CD4-positive, alpha-beta T cell (primary cell): ENCODE results near the gene FA2H. TPM values are rescaled to one million over a fixed set of nuclear protein-coding genes. Genes with fewer than 3 reads are reported as not detected.

ENCODE experiments used
- ATAC-seq: fragments of 200-7000 bp; cut with Tn5 transposase; one replicate; pipeline ENCODE4 v1.10.0; 2022; ENCODE audit warnings: mild to moderate bottlenecking; ENCODE audit not compliant: poor library complexity
- CTCF ChIA-PET: fragments of 350-600 bp; sonication (Branson Sonifier 250); formaldehyde crosslinking; loops from one replicate; lab custom pipeline; 2021; ENCODE audit warnings: antibody characterized with exemption, inconsistent platforms; lab: Charles Lee
- POLR2A ChIA-PET: fragments of 350-600 bp; sonication (Branson Sonifier 250); formaldehyde crosslinking; loops from one replicate; lab custom pipeline; 2021; ENCODE audit warnings: antibody characterized with exemption, inconsistent platforms; lab: Charles Lee
- DNase-seq, 14 experiments: peaks; one replicate each; pipeline ENCODE4 v3.0.0-alpha.2; 2013 to 2020; ENCODE audit warnings: mixed read lengths in 2 of 14
- H3K27ac ChIP-seq, 2 donors: one replicate each; pipeline versions ENCODE4 v1.5.1 to v1.7.0; 2013; ENCODE audit warnings: low read length in 2 of 2, low read depth in 1 of 2, mild to moderate bottlenecking in 1 of 2
- H3K27me3 ChIP-seq, 2 experiments: 1 replicate in 1 of 2; 2 replicates in 1 of 2; pipeline versions ENCODE4 v1.6.1 to v1.7.0; 2013; ENCODE audit warnings: low read length in 2 of 2, control low read depth in 1 of 2, mild to moderate bottlenecking in 1 of 2, moderate library complexity in 1 of 2; ENCODE audit not compliant: insufficient read depth in 2 of 2, control insufficient read depth in 1 of 2
- H3K36me3 ChIP-seq: one replicate; pipeline ENCODE4 v1.6.1; 2013; ENCODE audit warnings: low read length, control low read depth; ENCODE audit not compliant: insufficient read depth
- H3K4me1 ChIP-seq: one replicate; pipeline ENCODE4 v1.6.1; 2013; ENCODE audit warnings: low read length, control low read depth; ENCODE audit not compliant: insufficient read depth
- H3K4me3 ChIP-seq: one replicate; pipeline ENCODE4 v1.5.1; 2013; ENCODE audit warnings: mild to moderate bottlenecking, low read length, moderate library complexity
- H3K9me3 ChIP-seq, 2 experiments: 1 replicate in 1 of 2; 2 replicates in 1 of 2; pipeline versions ENCODE4 v1.6.1 to v1.7.0; 2013; ENCODE audit warnings: low read length in 2 of 2, mild to moderate bottlenecking in 2 of 2, control low read depth in 1 of 2, moderate library complexity in 1 of 2; ENCODE audit not compliant: control insufficient read depth in 1 of 2, insufficient read depth in 1 of 2
- H3K27ac Mint-ChIP-seq: one replicate; pipeline ENCODE4 v1.8.0; 2020; ENCODE audit warnings: mixed read lengths
- H3K27me3 Mint-ChIP-seq: one replicate; pipeline ENCODE4 v1.8.0; 2021; ENCODE audit warnings: mixed read lengths
- H3K36me3 Mint-ChIP-seq: one replicate; pipeline ENCODE4 v1.8.0; 2021; ENCODE audit warnings: low read depth, mixed read lengths
- H3K4me1 Mint-ChIP-seq: one replicate; pipeline ENCODE4 v1.8.0; 2021; ENCODE audit warnings: low read depth, mixed read lengths
- H3K4me3 Mint-ChIP-seq: one replicate; pipeline ENCODE4 v1.8.0; 2020; ENCODE audit warnings: mild to moderate bottlenecking, mixed read lengths
- H3K9me3 Mint-ChIP-seq: one replicate; pipeline ENCODE4 v1.8.0; 2020; ENCODE audit warnings: mixed read lengths
- intact Hi-C, 2 experiments: fragments of 100-400 bp; cut with DNase I in 1 of 2; cut with micrococcal nuclease in 1 of 2; formaldehyde crosslinking; loops; one replicate each; pipeline versions ENCODE4 v1.15.1 to v1.9.0; 2023 to 2025; cut with DNase I, micrococcal nuclease
- total RNA-seq, 174 experiments: library from RNA in 2 of 174; stranded (reverse) in 2 of 174; gene quantifications; one replicate each; pipeline ENCODE4 v1.2.3 and lab custom pipeline; 2021 to 2026
- TF ChIP-seq, protein P1 (sequence below): fragments of 200-600 bp; IDR thresholded peaks from one replicate; pipeline ENCODE4 v1.8.0; 2022; ENCODE audit warnings: antibody characterized with exemption, mild to moderate bottlenecking

The FA2H gene
- total RNA-seq, 2 experiments from 2014 or later, result not detected

DNA sequence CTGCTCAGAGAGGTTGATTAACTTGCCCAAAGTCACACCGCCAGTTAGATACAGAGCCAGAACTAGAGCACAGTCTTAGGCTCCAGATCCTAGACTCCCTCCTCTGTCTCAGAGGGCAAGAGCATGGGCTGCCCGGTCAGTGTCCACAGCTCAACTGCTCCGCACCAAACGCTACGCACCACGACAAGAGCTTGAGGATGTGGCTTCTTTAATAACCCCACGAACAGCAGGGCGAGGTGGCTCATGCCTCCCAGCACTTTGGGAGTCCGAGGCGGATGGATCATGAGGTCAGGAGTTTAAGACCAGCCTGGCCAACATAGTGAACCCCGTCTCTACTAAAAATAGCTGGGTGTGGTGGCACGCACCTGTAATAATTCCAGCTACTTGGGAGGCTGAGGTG, 21.4 kb downstream of the FA2H start:
- ATAC-seq (no peak), DNase-seq (no peak)
- no peaks in the 10 kb centered on the region for H3K36me3 ChIP-seq
- Mint-ChIP-seq H3K4me3 (no peak overlapping the region), H3K27me3 (no peaks in the 10 kb centered on the region), H3K9me3 (no peaks in the 10 kb centered on the region), H3K4me1 (no peaks in the 10 kb centered on the region), H3K27ac (no peak overlapping the region), H3K36me3 (no peaks in the 10 kb centered on the region)
- H3K4me1 ChIP-seq, result no peaks in the 10 kb centered on the region
- ChIA-PET POLR2A (no interaction called here), CTCF (no interaction called here)
- intact Hi-C loops, result no loop called here
- no peak overlapping the region for H3K4me3 ChIP-seq
- no peaks in the 10 kb centered on the region for H3K9me3 ChIP-seq
- no peak overlapping the region for H3K27ac ChIP-seq
- no peaks in the 10 kb centered on the region for H3K27me3 ChIP-seq
- TF ChIP-seq, protein P1, sequence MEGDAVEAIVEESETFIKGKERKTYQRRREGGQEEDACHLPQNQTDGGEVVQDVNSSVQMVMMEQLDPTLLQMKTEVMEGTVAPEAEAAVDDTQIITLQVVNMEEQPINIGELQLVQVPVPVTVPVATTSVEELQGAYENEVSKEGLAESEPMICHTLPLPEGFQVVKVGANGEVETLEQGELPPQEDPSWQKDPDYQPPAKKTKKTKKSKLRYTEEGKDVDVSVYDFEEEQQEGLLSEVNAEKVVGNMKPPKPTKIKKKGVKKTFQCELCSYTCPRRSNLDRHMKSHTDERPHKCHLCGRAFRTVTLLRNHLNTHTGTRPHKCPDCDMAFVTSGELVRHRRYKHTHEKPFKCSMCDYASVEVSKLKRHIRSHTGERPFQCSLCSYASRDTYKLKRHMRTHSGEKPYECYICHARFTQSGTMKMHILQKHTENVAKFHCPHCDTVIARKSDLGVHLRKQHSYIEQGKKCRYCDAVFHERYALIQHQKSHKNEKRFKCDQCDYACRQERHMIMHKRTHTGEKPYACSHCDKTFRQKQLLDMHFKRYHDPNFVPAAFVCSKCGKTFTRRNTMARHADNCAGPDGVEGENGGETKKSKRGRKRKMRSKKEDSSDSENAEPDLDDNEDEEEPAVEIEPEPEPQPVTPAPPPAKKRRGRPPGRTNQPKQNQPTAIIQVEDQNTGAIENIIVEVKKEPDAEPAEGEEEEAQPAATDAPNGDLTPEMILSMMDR, result no peak

DNA sequence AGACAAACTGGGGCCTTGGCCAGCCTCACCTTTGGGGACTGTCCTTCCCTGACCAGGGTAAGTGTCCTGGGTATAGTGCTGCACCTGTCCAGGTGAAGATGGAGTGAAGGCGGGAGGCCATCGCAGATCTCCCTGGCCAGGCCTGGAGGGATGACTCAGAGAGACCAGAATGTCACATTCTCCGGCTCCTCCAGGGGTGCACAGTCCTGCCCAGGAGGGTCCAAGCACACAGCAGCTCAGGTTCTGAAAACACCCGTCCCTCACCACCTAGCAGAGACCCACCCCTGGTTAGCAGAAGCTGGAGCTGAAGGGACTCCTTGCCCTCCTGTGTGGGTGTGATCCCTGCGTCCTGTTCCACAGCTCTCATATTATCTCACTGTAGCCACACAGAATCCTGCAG, 21.9 kb downstream of the FA2H start:
- no peaks in the 10 kb centered on the region for H3K36me3 Mint-ChIP-seq
- no peak for ATAC-seq
- H3K27ac ChIP-seq, result no peak overlapping the region
- H3K36me3 ChIP-seq, result no peaks in the 10 kb centered on the region
- H3K4me1 Mint-ChIP-seq, result no peaks in the 10 kb centered on the region
- TF ChIP-seq, protein P1, result no peak
- POLR2A ChIA-PET, result no interaction called here
- no peaks in the 10 kb centered on the region for H3K27me3 Mint-ChIP-seq
- CTCF ChIA-PET, result no interaction called here
- intact Hi-C loops, result no loop called here
- no peaks in the 10 kb centered on the region for H3K9me3 Mint-ChIP-seq
- H3K4me1 ChIP-seq, result no peaks in the 10 kb centered on the region
- H3K9me3 ChIP-seq, result no peaks in the 10 kb centered on the region
- no peak for DNase-seq
- no peak overlapping the region for H3K4me3 ChIP-seq
- no peak overlapping the region for H3K27ac Mint-ChIP-seq
- no peak overlapping the region for H3K4me3 Mint-ChIP-seq
- H3K27me3 ChIP-seq, result no peaks in the 10 kb centered on the region

DNA sequence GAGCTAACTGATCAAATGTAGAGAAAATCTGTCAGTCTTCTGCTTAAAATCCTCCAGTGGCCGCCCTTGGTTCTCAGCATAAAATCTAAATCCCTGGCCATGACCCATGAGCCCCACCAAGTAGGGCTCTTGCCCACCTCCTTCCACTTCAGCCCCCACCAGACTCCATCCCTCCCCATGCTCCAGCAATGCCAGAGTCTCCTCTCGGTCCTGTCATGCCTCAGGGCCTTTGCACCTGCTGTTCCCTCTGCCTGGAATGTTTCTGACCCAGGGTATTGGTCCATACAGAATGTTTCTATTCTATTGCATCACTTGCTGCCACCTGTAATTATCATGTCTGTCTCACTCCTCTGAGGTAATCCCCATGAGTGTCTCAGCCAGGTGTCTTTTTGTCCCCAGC, 22.4 kb downstream of the FA2H start:
- no peaks in the 10 kb centered on the region for H3K4me1 Mint-ChIP-seq
- no peaks in the 10 kb centered on the region for H3K36me3 Mint-ChIP-seq
- Histone ChIP-seq H3K27ac (no peak overlapping the region), H3K4me1 (no peaks in the 10 kb centered on the region), H3K27me3 (no peaks in the 10 kb centered on the region), H3K36me3 (no peaks in the 10 kb centered on the region), H3K4me3 (no peak overlapping the region), H3K9me3 (no peaks in the 10 kb centered on the region)
- ChIA-PET CTCF (no interaction called here), POLR2A (no interaction called here)
- DNase-seq, result no peak
- H3K27ac Mint-ChIP-seq, result no peak overlapping the region
- H3K9me3 Mint-ChIP-seq, result no peaks in the 10 kb centered on the region
- H3K4me3 Mint-ChIP-seq, result no peak overlapping the region
- TF ChIP-seq, protein P1, result no peak
- intact Hi-C loops, result no loop called here
- no peaks in the 10 kb centered on the region for H3K27me3 Mint-ChIP-seq
- no peak for ATAC-seq
